GM23248 (cell line): Measurements from ENCODE around the gene STX4. TPM values are rescaled to one million over a fixed set of nuclear protein-coding genes. Genes with fewer than 3 reads are reported as not detected.

Experiments
- DNase-seq: peaks from one replicate; pipeline ENCODE4 v3.0.0-alpha.2; 2015
- H2AFZ ChIP-seq: fragments of 200-600 bp; sonication (generic); 2 replicates; pipeline ENCODE4 v1.6.1; 2016; ENCODE audit warnings: antibody characterized with exemption
- H3F3A ChIP-seq: fragments of 200-600 bp; sonication (generic); 2 replicates; pipeline ENCODE4 v1.6.1; 2016; ENCODE audit warnings: mild to moderate bottlenecking, antibody characterized with exemption, mixed run types; ENCODE audit not compliant: insufficient read depth
- H3K27ac ChIP-seq: fragments of 200-600 bp; sonication (generic); 2 replicates; pipeline ENCODE4 v1.5.1; 2016; ENCODE audit warnings: mild to moderate bottlenecking
- H3K27me3 ChIP-seq: fragments of 200-600 bp; sonication (generic); replicated peaks from 2 replicates; pipeline ENCODE4 v1.6.1; 2016; ENCODE audit warnings: mild to moderate bottlenecking; ENCODE audit not compliant: insufficient read depth
- H3K36me3 ChIP-seq: fragments of 200-600 bp; sonication (generic); 2 replicates; pipeline ENCODE4 v1.6.1; 2016; ENCODE audit warnings: low read depth, mild to moderate bottlenecking
- H3K4me1 ChIP-seq: fragments of 200-600 bp; sonication (generic); 2 replicates; pipeline ENCODE4 v1.6.1; 2016; ENCODE audit warnings: mild to moderate bottlenecking; ENCODE audit not compliant: insufficient read depth
- H3K4me2 ChIP-seq: fragments of 200-600 bp; sonication (generic); one replicate; pipeline ENCODE4 v1.6.1; 2016; ENCODE audit warnings: mild to moderate bottlenecking; ENCODE audit not compliant: unreplicated experiment
- H3K4me3 ChIP-seq: fragments of 200-600 bp; sonication (generic); 2 replicates; pipeline ENCODE4 v1.5.1; 2016; ENCODE audit warnings: mild to moderate bottlenecking
- H3K79me2 ChIP-seq: fragments of 200-600 bp; sonication (generic); 2 replicates; pipeline ENCODE4 v1.6.1; 2016; ENCODE audit warnings: mild to moderate bottlenecking; ENCODE audit not compliant: insufficient read depth
- H3K9ac ChIP-seq: fragments of 200-600 bp; sonication (generic); 2 replicates; pipeline ENCODE4 v1.6.1; 2016; ENCODE audit warnings: mild to moderate bottlenecking
- H3K9me2 ChIP-seq: fragments of 200-600 bp; sonication (generic); 2 replicates; pipeline ENCODE4 v1.6.1; 2016; ENCODE audit warnings: mixed run types, mild to moderate bottlenecking, moderate library complexity; ENCODE audit not compliant: insufficient read depth
- H3K9me3 ChIP-seq: fragments of 200-600 bp; sonication (generic); one replicate; pipeline ENCODE4 v1.6.1; 2017; ENCODE audit warnings: low read depth
- H4K20me1 ChIP-seq: fragments of 200-600 bp; sonication (generic); 2 replicates; pipeline ENCODE4 v1.6.0; 2016; ENCODE audit not compliant: insufficient read depth
- EZH2 ChIP-seq: fragments of 200-600 bp; sonication (generic); IDR thresholded peaks from 2 replicates; pipeline ENCODE4 v1.6.1; 2018; ENCODE audit warnings: antibody characterized with exemption, mild to moderate bottlenecking; ENCODE audit not compliant: insufficient read depth, poor library complexity, severe bottlenecking
- EZH2phosphoT487 ChIP-seq: fragments of 200-600 bp; sonication (generic); IDR thresholded peaks from 2 replicates; pipeline ENCODE4 v1.6.1; 2018; ENCODE audit warnings: antibody characterized with exemption, moderate library complexity, mild to moderate bottlenecking, low read depth; ENCODE audit not compliant: insufficient read depth
- WGBS, 2 experiments: methylation state at CpG; one replicate each; pipeline ENCODE4 v1.1.6; 2015 to 2017; ENCODE audit warnings: low lambda C conversion rate in 2 of 2, low coverage in 1 of 2; ENCODE audit errors: missing lambda C conversion rate in 2 of 2; 5-methylcytosine and 5-hydroxymethylcytosine counted together
- in situ Hi-C: fragments of 300-500 bp; cut with MboI; formaldehyde crosslinking; loops from 2 replicates; pipeline ENCODE4 v1.15.0; 2020
- polyA plus RNA-seq: library from polyadenylated mRNA; unstranded; fragments of >200 nt; fragmentation: Nextera tagmentation; extraction: Ambion mirVana; gene quantifications from 2 replicates; pipeline ENCODE4 v1.2.1, GENCODE V29; 2016
- total RNA-seq: library from RNA; depleted of rRNA; stranded (reverse); fragments of >200 nt; shearing (Covaris generic); gene quantifications from 2 replicates; pipeline ENCODE4 v1.2.3, GENCODE V29; 2014

The STX4 gene
- total and polyA plus RNA-seq, 2 experiments from 2014 or later: 24.9 to 52.1 TPM

DNA sequence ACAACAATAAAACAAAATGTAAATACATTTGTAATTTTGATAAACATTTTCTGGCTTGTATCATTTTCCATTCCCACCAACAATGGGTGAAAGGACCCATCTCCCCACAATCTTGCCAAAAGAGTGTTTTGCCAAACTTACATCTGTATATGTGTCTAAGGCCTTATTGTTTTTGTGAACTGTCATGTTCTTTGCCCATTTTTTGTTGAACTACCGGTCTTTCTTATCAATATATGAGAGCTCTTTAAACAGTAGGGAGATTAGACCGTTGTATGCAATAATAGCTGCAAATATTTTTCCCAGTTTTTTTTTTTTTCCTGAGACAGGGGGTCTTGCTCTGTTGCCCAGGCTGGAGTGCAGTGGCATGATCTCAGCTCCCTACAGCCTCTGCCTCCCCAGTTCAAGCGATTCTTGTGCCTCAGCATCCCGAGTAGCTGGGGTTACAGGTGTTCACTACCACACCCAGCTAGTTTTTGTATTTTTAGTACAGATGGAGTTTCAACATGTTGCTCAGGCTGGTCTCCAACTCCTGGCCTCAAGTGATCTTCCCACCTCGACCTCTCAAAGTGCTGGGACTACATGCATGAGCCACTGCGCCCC, 9.6 kb upstream of the STX4 start:
- H4K20me1 ChIP-seq: no peaks in the 10 kb centered on the region
- H3K9me2 ChIP-seq: no peaks in the 10 kb centered on the region
- H3K9me3 ChIP-seq: no peaks in the 10 kb centered on the region
- in situ Hi-C loops: no loop called here
- no peaks in the 10 kb centered on the region for H3F3A ChIP-seq
- no peak overlapping the region for H3K4me3 ChIP-seq
- no peaks in the 10 kb centered on the region for H3K79me2 ChIP-seq
- H3K27ac ChIP-seq: no peak overlapping the region
- H3K9ac ChIP-seq: no peak overlapping the region
- no peaks in the 10 kb centered on the region for H3K27me3 ChIP-seq
- no peak overlapping the region for H2AFZ ChIP-seq
- WGBS, 2 experiments: 73 to 75% methylated on average over 6 of the region's 6 CpGs
- H3K36me3 ChIP-seq: no peaks in the 10 kb centered on the region
- no peaks in the 10 kb centered on the region for H3K4me1 ChIP-seq
- H3K4me2 ChIP-seq: no peak overlapping the region
- DNase-seq: no peak
- TF ChIP-seq EZH2 (no peak), EZH2phosphoT487 (no peak)

GRCh38 chr16:31025339-31025738, 8.0 kb upstream of the STX4 start:
- H4K20me1 ChIP-seq: no peaks in the 10 kb centered on the region
- no peak overlapping the region for H3K9ac ChIP-seq
- DNase-seq: no peak
- WGBS, 2 experiments: 83 to 85% methylated on average over 5 of the region's 5 CpGs
- no peak overlapping the region for H3K27ac ChIP-seq
- no peaks in the 10 kb centered on the region for H3K4me1 ChIP-seq
- H3F3A ChIP-seq: no peaks in the 10 kb centered on the region
- TF ChIP-seq EZH2phosphoT487 (no peak), EZH2 (no peak)
- H3K9me3 ChIP-seq: no peaks in the 10 kb centered on the region
- H2AFZ ChIP-seq: no peak overlapping the region; the same call in 1 of the 2 replicates
- H3K79me2 ChIP-seq: no peaks in the 10 kb centered on the region
- H3K9me2 ChIP-seq: no peaks in the 10 kb centered on the region
- H3K27me3 ChIP-seq: no peaks in the 10 kb centered on the region
- H3K36me3 ChIP-seq: no peaks in the 10 kb centered on the region
- H3K4me3 ChIP-seq: no peak overlapping the region
- in situ Hi-C loops: no loop called here
- no peak overlapping the region for H3K4me2 ChIP-seq

- Histone ChIP-seq H3K4me3 (no peak overlapping the region), H3K27me3 (no peaks in the 10 kb centered on the region), H3K9ac (no peak overlapping the region), H3K9me3 (no peaks in the 10 kb centered on the region), H3K9me2 (no peaks in the 10 kb centered on the region), H3K79me2 (peaks cover 9% of the 10 kb centered on the region), H3K4me2 (no peak overlapping the region), H3K4me1 (peaks cover under 1% of the 10 kb centered on the region; the same call in 1 of the 2 replicates), H3F3A (peaks cover 8% of the 10 kb centered on the region), H2AFZ (no peak overlapping the region), H3K27ac (no peak overlapping the region), H3K36me3 (no peaks in the 10 kb centered on the region), H4K20me1 (no peaks in the 10 kb centered on the region; the same call in 1 of the 2 replicates)
- 80 to 83% methylated on average over 5 of the region's 5 CpGs for WGBS, 2 experiments
- no peak for DNase-seq
- in situ Hi-C loops: no loop called here
- no peak for TF ChIP-seq EZH2
These were observed 4.1 kb upstream of the STX4 start for GRCh38 chr16:31029272-31029671.

- no peaks in the 10 kb centered on the region for H3K9me2 ChIP-seq
- no peaks in the 10 kb centered on the region; the same call in 1 of the 2 replicates for H4K20me1 ChIP-seq
- H3K27ac ChIP-seq: no peak overlapping the region
- peaks cover 8% of the 10 kb centered on the region for H3F3A ChIP-seq
- H2AFZ ChIP-seq: no peak overlapping the region
- H3K4me1 ChIP-seq: peaks cover 7% of the 10 kb centered on the region; the same call in 1 of the 2 replicates
- no peaks in the 10 kb centered on the region for H3K9me3 ChIP-seq
- TF ChIP-seq EZH2phosphoT487 (no peak), EZH2 (no peak)
- 70 to 76% methylated on average over 4 of the region's 4 CpGs for WGBS, 2 experiments
- no peak overlapping the region for H3K9ac ChIP-seq
- H3K79me2 ChIP-seq: peaks cover 29% of the 10 kb centered on the region
- peaks cover 9% of the 10 kb centered on the region; the same call in 1 of the 2 replicates for H3K36me3 ChIP-seq
- H3K4me2 ChIP-seq: no peak overlapping the region
- no peak for DNase-seq
- no peak overlapping the region for H3K4me3 ChIP-seq
- no peaks in the 10 kb centered on the region for H3K27me3 ChIP-seq
- in situ Hi-C loops: no loop called here
These were observed 2.1 kb upstream of the STX4 start for GRCh38 chr16:31031276-31031675.
